ENCODE results near the gene RPS10. TPM values are rescaled to one million over a fixed set of nuclear protein-coding genes. Genes with fewer than 3 reads are reported as not detected.
A peak's percentile ranks its signal among the peaks of the same experiment; 100 is the strongest.

RPS10 gene
- 2,917 and 3,132 TPM in 2 replicates for total RNA-seq (2014; rRNA removed; shearing (Covaris generic))

GRCh38 chr6:34425498-34426410 is at the start of gene RPS10:
Gene RPS10, minus strand, starts transcription at chr6:34426069. Its CDS starts 848 bp downstream, at chr6:34425221.
- DNase-seq (ENCODE audit: low spot score): peak; percentile 92

DNA sequence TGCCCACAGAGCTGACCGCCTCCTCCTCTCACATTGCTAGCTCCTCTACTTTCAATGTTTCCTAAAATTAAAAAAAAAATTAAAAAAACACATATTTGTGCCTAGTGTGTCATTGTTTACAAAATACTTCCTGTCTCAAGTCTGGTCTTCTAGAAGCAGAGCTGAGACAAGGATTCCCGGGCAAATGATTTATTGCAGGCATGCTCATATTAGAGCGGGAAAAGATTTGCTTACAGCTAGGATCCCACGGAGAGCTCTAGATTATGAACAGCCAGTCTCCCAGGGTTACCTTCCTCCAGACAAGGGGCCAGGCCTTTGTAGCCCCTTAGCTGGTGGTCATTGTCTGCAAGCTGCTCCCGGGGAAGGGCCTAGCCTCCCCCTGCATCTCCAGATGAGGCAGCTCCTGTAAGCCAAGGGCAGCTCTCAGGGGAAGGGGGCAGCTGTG is 49.4 kb upstream of the RPS10 start:
- no peak for DNase-seq (ENCODE audit: low spot score)

- no peak for DNase-seq (ENCODE audit: low spot score)
Measured at GRCh38 chr6:34474754-34475153, 48.9 kb upstream of the RPS10 start.

DNA sequence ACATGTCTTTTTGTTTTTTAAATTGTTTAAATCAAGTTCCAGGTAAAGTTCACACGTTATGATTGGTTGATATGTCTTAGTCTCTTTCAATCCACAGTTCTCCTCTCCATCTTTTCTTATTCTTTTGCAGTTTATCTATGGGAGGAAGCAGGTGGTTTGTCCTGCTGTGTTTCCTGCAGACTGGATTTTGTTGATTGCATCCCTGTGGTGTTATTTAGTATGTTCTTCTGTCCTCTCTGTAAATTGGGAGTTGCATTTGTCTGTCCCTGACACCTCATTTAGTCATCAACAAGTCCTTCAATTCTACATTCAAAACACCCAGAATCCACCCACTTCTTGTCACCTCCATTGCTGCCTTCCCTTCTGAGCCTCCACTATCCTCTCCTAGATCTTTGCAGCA is 48.1 kb upstream of the RPS10 start:
- DNase-seq (ENCODE audit: low spot score): no peak

GRCh38 chr6:34472425-34472824 is 46.6 kb upstream of the RPS10 start:
- no peak for DNase-seq (ENCODE audit: low spot score)

- DNase-seq (ENCODE audit: low spot score): no peak
Measured at GRCh38 chr6:34469499-34469898, 43.6 kb upstream of the RPS10 start.

DNA sequence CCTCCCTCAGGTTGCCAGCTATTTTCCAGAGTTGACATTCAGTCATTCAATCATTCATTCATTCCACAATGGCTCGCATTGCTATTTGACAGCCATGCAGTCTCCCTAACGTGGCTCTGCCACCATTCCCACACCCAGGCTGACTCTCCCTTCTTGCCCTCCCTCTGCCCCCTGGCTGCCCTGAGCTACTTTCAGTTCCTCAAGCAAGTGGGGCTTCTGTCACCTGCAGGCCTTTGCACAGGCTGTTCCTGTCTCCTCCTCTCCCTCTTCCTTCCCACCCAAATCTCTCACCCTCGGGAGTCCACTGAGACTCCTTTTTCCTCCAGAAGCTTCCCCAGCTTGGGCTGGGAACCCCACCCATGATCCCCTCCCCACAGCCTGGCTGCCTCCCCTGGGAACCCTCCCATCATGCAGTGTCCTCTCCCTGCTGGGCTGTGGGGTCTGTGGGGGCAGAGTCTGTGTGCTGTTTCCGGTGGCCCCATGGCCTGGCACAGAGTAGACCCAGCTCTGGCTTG is 42.6 kb upstream of the RPS10 start:
- DNase-seq (ENCODE audit: low spot score): no peak

- no peak for DNase-seq (ENCODE audit: low spot score)
Measured at GRCh38 chr6:34466242-34467185, 40.6 kb upstream of the RPS10 start.

DNA sequence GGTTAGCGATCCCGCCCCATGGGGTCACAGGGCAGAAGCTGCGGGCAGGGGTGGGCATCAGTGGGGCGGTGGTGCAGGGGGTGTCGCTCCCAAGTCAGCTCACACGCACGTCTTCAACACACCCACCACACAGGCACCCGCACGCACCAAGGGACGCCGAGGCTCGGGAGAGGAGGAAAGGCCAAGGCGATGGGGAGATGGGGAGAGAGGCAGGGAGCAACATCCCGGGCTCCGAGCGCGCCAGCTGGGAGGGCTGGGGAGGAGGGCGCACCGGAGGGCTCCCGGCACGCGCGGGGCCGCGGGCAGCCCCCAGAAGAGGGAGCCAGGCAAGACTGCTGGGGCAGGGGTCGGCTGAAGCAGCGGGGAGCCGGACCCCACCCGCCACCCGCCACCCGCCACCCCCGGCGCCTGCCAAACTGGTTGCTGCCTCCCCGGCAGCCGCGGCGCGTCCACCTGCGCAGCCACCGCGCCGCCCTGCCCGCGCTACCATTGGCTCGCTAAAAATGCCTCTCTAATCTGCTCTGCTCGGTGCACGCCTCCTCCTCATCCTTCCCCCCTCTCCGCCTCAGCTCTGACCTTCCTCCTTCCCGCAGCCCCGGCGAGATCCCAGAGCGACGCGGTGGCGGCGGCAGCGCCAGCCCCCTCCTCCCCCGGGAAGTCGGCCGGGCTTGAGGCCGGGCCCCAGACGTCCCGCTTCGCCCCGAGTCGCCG is 39.8 kb upstream of the RPS10 start, which contains the start of gene PACSIN1:
Gene PACSIN1, plus strand, starts transcription at position 546 of the 711 bp plus-strand sequence. CDS start 60,230 bp downstream, outside the sequence.
- no peak for DNase-seq (ENCODE audit: low spot score)

DNA sequence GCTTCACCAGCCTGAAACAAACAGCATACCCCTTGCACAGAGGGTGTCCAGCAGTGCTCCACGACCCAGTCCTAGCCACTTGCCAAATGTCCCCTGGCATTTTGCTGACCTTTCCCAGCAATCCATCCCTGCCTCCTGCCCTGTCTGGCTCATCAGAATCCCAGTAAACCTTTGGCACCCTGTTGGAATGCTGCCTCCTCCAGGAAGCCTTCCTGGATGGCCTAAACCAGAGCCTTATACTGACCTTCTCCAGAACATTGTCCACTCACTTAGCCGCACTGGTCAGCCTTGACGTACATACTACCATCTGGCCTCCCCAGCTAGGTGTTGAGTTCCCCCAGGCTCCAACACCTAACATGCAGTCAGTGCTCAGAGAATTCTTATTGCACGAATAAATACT is 38.0 kb upstream of the RPS10 start:
- DNase-seq (ENCODE audit: low spot score): no peak

DNA sequence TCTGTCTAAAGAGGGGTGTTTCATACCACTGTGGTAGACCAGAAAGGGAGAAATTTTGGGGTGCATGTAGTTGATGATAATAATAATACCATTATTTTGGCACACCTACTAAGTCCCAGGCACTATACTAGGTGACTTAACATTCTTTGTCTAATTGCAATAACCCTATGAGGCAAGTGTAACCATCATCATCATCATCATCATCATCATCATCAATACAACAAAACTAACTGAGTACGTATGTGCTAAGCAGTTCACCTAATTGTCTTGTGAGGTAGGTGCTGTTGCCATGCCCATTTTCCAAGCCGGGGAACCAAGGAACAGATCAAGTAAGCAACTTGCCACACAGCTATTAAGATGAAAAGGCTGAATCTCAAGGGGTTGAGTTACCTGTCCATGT is 37.4 kb upstream of the RPS10 start:
- DNase-seq (ENCODE audit: low spot score): no peak

- DNase-seq (ENCODE audit: low spot score): peak; percentile 55
Measured at GRCh38 chr6:34462551-34462971, 36.7 kb upstream of the RPS10 start.

DNA sequence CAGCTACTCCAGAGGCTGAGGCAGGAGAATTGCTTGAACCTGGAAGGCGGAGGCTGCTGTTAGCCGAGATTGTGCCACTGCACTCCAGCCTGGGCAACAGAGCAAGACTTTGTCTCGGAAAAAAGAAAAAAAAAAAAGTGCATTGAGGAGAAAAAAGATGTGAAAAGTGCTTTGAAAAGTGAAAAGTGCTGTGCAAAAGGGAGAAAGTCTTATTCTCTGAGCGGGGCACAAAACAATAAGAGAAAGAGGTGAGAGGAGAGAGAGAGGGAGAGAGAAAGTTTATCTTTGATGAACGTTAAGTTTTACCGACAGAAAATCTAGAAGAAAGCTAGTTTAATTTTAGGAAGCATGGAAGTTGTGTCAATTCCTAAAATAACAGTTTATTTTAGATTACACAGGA is 36.1 kb upstream of the RPS10 start:
- no peak for DNase-seq (ENCODE audit: low spot score)

- no peak for DNase-seq (ENCODE audit: low spot score)
Measured at GRCh38 chr6:34460796-34461507, 35.1 kb upstream of the RPS10 start.

DNA sequence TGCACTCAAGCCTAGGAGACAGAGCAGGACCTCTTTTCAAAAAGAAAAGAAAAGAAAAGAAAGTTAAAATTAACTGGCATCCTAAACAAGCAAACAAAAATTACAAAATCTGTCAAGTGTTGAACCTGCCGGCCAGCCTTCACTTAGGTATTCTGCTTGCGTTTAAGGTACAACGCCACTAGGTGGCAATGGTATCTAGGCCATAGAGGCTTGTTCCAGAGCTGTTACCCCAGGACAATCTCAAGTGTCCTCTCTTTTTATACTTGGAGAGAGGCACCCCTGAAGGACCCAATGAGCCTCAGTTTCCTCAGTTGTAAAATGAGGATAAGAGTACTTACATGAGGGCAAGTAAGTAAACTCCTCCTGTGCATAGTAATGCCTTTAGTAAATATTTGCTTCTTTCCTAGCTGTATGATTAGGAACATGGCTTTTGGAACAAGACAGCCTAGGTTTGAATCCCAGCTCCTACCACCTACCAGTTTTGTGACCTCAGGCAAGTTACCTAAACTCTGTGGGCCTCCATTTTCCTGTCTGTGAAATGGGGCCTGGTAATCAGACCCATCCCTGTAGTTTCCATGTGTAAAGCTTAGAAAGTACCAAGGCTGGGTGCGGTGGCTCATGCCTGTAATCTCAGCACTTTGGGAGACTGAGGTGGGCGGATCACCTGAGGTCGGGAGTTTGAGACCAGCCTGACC is 34.2 kb upstream of the RPS10 start:
- DNase-seq (ENCODE audit: low spot score): peak; percentile 73

- DNase-seq (ENCODE audit: low spot score): peak; percentile 22
Measured at GRCh38 chr6:34457742-34458735, 32.2 kb upstream of the RPS10 start.

DNA sequence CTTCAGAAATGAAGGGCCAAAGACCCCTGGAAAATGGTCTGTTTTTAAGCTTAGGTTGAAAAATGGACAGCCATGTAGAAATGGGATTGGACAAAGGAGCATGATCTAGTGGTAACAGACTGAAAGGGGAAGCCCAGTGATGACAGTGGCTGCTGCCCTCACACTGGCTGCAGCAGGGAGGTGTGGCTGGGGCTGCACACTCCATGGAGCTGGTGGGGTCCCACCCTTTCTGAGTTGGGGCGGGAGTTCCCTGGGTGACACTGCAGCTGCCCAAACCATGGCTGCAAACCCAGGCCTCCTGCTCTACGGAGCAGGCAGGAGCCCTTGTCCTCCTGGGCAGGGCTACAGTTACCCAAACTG is 31.5 kb upstream of the RPS10 start:
- DNase-seq (ENCODE audit: low spot score): no peak

- no peak for DNase-seq (ENCODE audit: low spot score)
Measured at GRCh38 chr6:34455831-34456230, 30.0 kb upstream of the RPS10 start.

GRCh38 chr6:34451192-34451591 is 25.3 kb upstream of the RPS10 start:
- no peak for DNase-seq (ENCODE audit: low spot score)
